ENCODE results near the gene ITPR2.
"Not testable (repeated sequence)": the region's sequence is repeated elsewhere in the genome, so short reads cannot be mapped to it uniquely, and the experiment has no call there.

ITPR2 gene

GRCh38 chr12:26791301-26791791 lies 41.6 kb downstream of the ITPR2 start:
- TF ChIP-seq CTCF (IDR thresholded peaks at IDR 0.05; ENCODE audit: low read depth, low read length, missing control alignments), result no peak
- H3K4me3 ChIP-seq (ENCODE audit: low read depth, low read length), result no peak overlapping the region
- DNase-seq (ENCODE audit: low read depth), result no peak

GRCh38 chr12:26790645-26790994 lies 42.4 kb downstream of the ITPR2 start:
- H3K4me3 ChIP-seq (ENCODE audit: low read depth, low read length), result no peak overlapping the region
- DNase-seq (ENCODE audit: low read depth), result no peak
- TF ChIP-seq CTCF (IDR thresholded peaks at IDR 0.05; ENCODE audit: low read depth, low read length, missing control alignments), result no peak

- TF ChIP-seq CTCF (IDR thresholded peaks at IDR 0.05; ENCODE audit: low read depth, low read length, missing control alignments), result no peak
- DNase-seq (ENCODE audit: low read depth), result no peak
- H3K4me3 ChIP-seq (ENCODE audit: low read depth, low read length), result no peak overlapping the region
These were observed 43.0 kb downstream of the ITPR2 start for GRCh38 chr12:26789731-26790644.

- no peak overlapping the region for H3K4me3 ChIP-seq (ENCODE audit: low read depth, low read length)
- DNase-seq (ENCODE audit: low read depth), result no peak
- no peak for TF ChIP-seq CTCF (IDR thresholded peaks at IDR 0.05; ENCODE audit: low read depth, low read length, missing control alignments)
These were observed 46.0 kb downstream of the ITPR2 start for GRCh38 chr12:26786865-26787514.

GRCh38 chr12:26786491-26786864 lies 46.5 kb downstream of the ITPR2 start:
- no peak for TF ChIP-seq CTCF (IDR thresholded peaks at IDR 0.05; ENCODE audit: low read depth, low read length, missing control alignments)
- no peak overlapping the region for H3K4me3 ChIP-seq (ENCODE audit: low read depth, low read length)
- no peak for DNase-seq (ENCODE audit: low read depth)

- not testable (repeated sequence) for DNase-seq (ENCODE audit: low read depth); H3K4me3 ChIP-seq (ENCODE audit: low read depth, low read length)
These were observed 49.1 kb downstream of the ITPR2 start for GRCh38 chr12:26783816-26784379.

GRCh38 chr12:26783131-26783526 lies 49.9 kb downstream of the ITPR2 start:
- no peak for DNase-seq (ENCODE audit: low read depth)
- H3K4me3 ChIP-seq (ENCODE audit: low read depth, low read length), result no peak overlapping the region
- TF ChIP-seq CTCF (IDR thresholded peaks at IDR 0.05; ENCODE audit: low read depth, low read length, missing control alignments), result no peak
